ENCODE results near the gene SEC11C. TPM values are rescaled to one million over a fixed set of nuclear protein-coding genes. Genes with fewer than 3 reads are reported as not detected.

The SEC11C gene
- total RNA-seq: 100 to 1,000 TPM in 1 of 2 donors, 10 to 100 TPM in 1; 76.6 to 711 TPM

- intact Hi-C loops (cut with DNase I): no loop called here
- peak within 1 kb of the TSS; percentile 79 to 84 for H3K27ac ChIP-seq
- no peaks in the 10 kb centered on the region for H3K27me3 ChIP-seq (replicated peaks; ENCODE audit: insufficient read depth)
- no peaks in the 10 kb centered on the region for H3K9me3 ChIP-seq
- 2% methylated on average over 31 of the region's 55 CpGs for WGBS
- H3K36me3 ChIP-seq: no peaks in the 10 kb centered on the region
- TF ChIP-seq, protein P1, sequence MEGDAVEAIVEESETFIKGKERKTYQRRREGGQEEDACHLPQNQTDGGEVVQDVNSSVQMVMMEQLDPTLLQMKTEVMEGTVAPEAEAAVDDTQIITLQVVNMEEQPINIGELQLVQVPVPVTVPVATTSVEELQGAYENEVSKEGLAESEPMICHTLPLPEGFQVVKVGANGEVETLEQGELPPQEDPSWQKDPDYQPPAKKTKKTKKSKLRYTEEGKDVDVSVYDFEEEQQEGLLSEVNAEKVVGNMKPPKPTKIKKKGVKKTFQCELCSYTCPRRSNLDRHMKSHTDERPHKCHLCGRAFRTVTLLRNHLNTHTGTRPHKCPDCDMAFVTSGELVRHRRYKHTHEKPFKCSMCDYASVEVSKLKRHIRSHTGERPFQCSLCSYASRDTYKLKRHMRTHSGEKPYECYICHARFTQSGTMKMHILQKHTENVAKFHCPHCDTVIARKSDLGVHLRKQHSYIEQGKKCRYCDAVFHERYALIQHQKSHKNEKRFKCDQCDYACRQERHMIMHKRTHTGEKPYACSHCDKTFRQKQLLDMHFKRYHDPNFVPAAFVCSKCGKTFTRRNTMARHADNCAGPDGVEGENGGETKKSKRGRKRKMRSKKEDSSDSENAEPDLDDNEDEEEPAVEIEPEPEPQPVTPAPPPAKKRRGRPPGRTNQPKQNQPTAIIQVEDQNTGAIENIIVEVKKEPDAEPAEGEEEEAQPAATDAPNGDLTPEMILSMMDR (IDR thresholded peaks at IDR 0.05): peak in 2 of 4 experiments; percentile 7 to 9
- TF ChIP-seq POLR2AphosphoS5 (IDR thresholded peaks at IDR 0.05): peak; percentile 91
- peak; percentile 40 for TF ChIP-seq POLR2A (IDR thresholded peaks at IDR 0.05)
- no peaks in the 10 kb centered on the region for H3K4me1 ChIP-seq (replicated peaks)
- peak within 1 kb of the TSS; percentile 68 to 72 for H3K4me3 ChIP-seq
- DNase-seq (ENCODE audit: low spot score): peak; percentile 98
Measured at GRCh38 chr18:59139615-59140301, at the start of gene SEC11C. SEC11C (plus strand) TSS chr18:59139884; CDS start chr18:59139949, 65 bp downstream.

- TF ChIP-seq, protein P1 (IDR thresholded peaks at IDR 0.05): no peak
- TF ChIP-seq POLR2AphosphoS5 (IDR thresholded peaks at IDR 0.05): no peak
- no peak for TF ChIP-seq POLR2A (IDR thresholded peaks at IDR 0.05)
- 93% methylated on average over 5 of the region's 5 CpGs for WGBS
- no peaks in the 10 kb centered on the region for H3K9me3 ChIP-seq
- no peak overlapping the region for H3K4me3 ChIP-seq
- no peak overlapping the region for H3K27ac ChIP-seq
- no peaks in the 10 kb centered on the region for H3K27me3 ChIP-seq (replicated peaks; ENCODE audit: insufficient read depth)
- DNase-seq (ENCODE audit: low spot score): no peak
- intact Hi-C loops (cut with DNase I): no loop called here
- H3K36me3 ChIP-seq: no peaks in the 10 kb centered on the region
- peaks cover 2% of the 10 kb centered on the region for H3K4me1 ChIP-seq (replicated peaks)
Measured at GRCh38 chr18:59090966-59091603, 48.6 kb upstream of the SEC11C start.

- Histone ChIP-seq H3K4me3 (no peak overlapping the region), H3K9me3 (no peaks in the 10 kb centered on the region), H3K27me3 (replicated peaks; ENCODE audit: insufficient read depth) (no peaks in the 10 kb centered on the region), H3K27ac (no peak overlapping the region), H3K4me1 (replicated peaks) (peaks cover 4% of the 10 kb centered on the region), H3K36me3 (no peaks in the 10 kb centered on the region)
- no peak for DNase-seq (ENCODE audit: low spot score)
- intact Hi-C loops (cut with DNase I): no loop called here
- 94% methylated on average over 7 of the region's 7 CpGs for WGBS
- TF ChIP-seq, protein P1 (IDR thresholded peaks at IDR 0.05): no peak
- TF ChIP-seq POLR2A (IDR thresholded peaks at IDR 0.05): no peak
Measured at GRCh38 chr18:59093668-59094067, 46.0 kb upstream of the SEC11C start.

DNA sequence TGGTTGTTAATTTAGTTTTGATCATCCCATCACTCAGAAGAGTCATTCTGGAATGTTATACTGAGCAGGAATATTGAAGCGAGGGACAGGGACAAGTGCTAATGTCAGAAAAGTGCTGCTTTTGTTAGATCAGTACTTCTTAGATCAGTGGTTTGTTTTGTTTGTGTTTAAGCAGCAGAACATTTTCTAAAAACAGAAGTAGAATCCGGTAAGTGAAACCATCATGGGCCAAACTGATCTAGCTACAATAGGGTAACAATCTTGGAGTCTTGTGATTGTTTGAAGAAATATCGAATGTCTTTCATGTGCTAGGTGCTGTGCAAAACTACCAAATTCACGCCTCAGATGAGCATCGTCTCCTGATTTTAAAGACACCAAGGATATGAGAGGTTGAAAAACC lies 45.1 kb upstream of the SEC11C start:
- DNase-seq (ENCODE audit: low spot score): no peak
- no peak overlapping the region for H3K4me3 ChIP-seq
- H3K36me3 ChIP-seq: no peaks in the 10 kb centered on the region
- intact Hi-C loops (cut with DNase I): no loop called here
- H3K27me3 ChIP-seq (replicated peaks; ENCODE audit: insufficient read depth): no peaks in the 10 kb centered on the region
- no peak overlapping the region for H3K27ac ChIP-seq
- TF ChIP-seq POLR2AphosphoS5 (IDR thresholded peaks at IDR 0.05) (no peak), POLR2A (IDR thresholded peaks at IDR 0.05) (no peak)
- TF ChIP-seq, protein P1 (IDR thresholded peaks at IDR 0.05): no peak
- 93% methylated on average over 5 of the region's 5 CpGs for WGBS
- H3K9me3 ChIP-seq: no peaks in the 10 kb centered on the region
- peaks cover 4% of the 10 kb centered on the region for H3K4me1 ChIP-seq (replicated peaks)
